GM21381 (cell line): ENCODE results near the gene HOXA13.
A peak's percentile ranks its signal among the peaks of the same experiment; 100 is the strongest.

Source experiments
- ATAC-seq: cut with Tn5 transposase; IDR thresholded peaks from one replicate; pipeline ENCODE4 v1.9.1; 2021; ENCODE audit warnings: mild to moderate bottlenecking, moderate library complexity; ENCODE audit not compliant: unreplicated experiment

Gene HOXA13

GRCh38 chr7:27150568-27151340 lies 49.1 kb downstream of the HOXA13 start:
- peak; percentile 88 for ATAC-seq

- no peak for ATAC-seq
Measured at GRCh38 chr7:27149842-27150567, 49.9 kb downstream of the HOXA13 start.

GRCh38 chr7:27148756-27149641 lies 50.9 kb downstream of the HOXA13 start:
- ATAC-seq, result no peak

GRCh38 chr7:27148031-27148755 lies 51.7 kb downstream of the HOXA13 start:
- no peak for ATAC-seq

- ATAC-seq, result no peak
Measured at GRCh38 chr7:27147199-27148030, 52.5 kb downstream of the HOXA13 start, which contains the start of gene HOXA6. TSS of gene HOXA6 (minus strand) at chr7:27147774. CDS start at chr7:27147749, 25 bp downstream.

- ATAC-seq, result no peak
Measured at GRCh38 chr7:27146491-27147198, 53.2 kb downstream of the HOXA13 start.

GRCh38 chr7:27145914-27146412 lies 53.9 kb downstream of the HOXA13 start:
- ATAC-seq, result no peak

GRCh38 chr7:27145165-27145913 lies 54.6 kb downstream of the HOXA13 start:
- ATAC-seq, result no peak

GRCh38 chr7:27144781-27145164 lies 55.1 kb downstream of the HOXA13 start:
- no peak for ATAC-seq
